HL-60/S4 treated with phorbol 12-myristate 13-acetate at 8.2 ng/mL for 4 days and 3 days (cell line): ENCODE results near the gene STYX.

Source experiments
- in situ Hi-C: fragments of 300-500 bp; cut with MboI; formaldehyde crosslinking; loops from 2 replicates; pipeline ENCODE4 v1.15.0; 2022; ENCODE audit warnings: low sequenced_read_pairs

Gene STYX

GRCh38 chr14:52729925-52730708 is at the start of gene STYX:
TSS of gene STYX (plus strand) at chr14:52730166. CDS start at chr14:52730475, 309 bp downstream.
- in situ Hi-C loops: no loop called here

DNA sequence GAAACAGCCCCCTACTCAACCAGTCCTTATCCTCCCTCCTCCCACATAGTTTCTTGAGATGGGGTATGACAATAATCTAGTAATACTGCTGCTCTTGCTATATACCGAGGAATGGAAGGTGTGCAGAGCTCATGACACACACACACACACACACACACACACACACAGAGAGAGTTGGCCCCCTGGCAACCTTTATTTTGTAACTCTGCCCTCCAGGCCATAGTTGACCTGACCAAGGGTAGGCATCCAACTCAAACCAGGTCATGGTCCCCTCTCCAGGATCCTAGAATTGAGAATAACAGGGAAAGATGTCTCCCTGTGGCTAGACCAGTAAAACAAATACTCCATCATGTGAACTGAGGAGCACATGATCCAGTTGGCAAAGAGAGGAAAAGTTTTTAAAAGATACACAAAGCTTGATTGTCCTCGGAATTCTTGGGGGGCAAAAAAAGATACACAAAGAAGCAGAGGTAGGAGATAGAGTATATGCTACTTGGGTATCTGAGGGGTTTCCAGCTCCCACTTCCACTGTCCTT is 45.9 kb upstream of the STYX start:
- in situ Hi-C loops: no loop called here

- in situ Hi-C loops: no loop called here
Observed at GRCh38 chr14:52686176-52686575, 43.8 kb upstream of the STYX start.

DNA sequence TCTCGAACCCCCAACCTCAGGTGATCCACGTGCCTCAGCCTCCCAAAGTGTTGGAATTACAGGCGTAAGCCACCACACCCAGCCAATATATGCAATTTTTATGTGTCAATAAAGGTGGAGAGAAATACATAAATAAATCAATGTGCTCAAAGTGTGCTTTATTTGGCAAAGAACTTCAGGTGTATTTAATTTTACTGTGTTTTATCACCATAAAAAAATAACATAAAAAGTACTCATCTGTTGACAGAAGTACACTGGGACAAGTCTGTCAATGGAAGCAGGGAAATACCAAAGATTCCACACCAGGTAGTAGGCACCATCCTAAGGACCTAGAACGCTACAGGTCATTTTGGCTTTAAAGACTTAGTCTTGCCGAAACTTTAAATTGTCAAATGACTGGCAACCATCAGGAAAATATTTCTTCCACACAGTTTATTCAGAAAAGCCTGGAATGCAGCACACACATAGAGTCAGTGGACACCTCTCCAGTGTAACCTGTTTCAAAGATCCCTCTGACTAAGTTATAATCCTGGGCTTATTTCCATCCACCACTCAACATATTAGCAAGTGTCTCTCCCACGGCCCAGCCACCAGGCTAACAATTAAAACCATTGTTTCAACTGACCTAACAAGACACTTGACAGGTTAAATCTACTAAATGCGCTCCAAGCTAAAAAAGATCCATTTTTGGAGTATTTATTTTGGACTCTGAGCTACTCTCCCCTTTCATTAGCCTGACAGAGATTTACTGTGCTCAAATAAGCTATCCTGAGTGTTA is 38.8 kb upstream of the STYX start:
- in situ Hi-C loops: no loop called here

DNA sequence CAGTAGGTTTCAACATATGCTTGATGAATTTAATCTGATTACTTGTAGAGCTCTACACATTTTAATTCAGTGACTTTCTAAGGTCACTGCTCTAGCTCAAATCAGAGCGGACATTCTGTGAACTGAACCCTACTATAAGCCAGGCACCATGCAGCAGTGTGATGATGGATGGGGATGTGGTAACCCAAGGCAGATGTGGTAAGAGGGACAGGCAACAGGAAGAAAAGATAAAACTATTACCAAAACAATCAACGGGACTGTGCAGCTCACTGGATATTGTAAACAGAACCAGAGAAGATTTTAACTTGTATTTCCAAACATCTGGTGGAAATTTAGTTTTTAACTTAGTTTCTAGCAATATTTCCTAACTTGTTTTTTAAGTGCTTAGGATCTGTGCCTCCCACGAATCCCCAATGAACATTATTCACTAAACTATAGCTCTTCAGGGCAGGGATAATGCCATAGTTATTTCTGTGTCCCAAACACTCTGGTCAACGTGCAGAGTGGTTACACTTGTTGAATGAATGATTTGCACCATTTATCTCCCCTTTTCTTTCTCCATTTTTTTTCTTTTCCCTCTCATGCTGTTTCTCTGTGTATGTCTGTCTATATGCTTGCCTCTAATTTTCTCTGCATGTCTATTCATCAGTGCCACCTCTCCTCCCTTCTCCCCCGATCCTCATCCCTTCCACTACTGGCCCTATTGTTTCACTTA is 37.6 kb upstream of the STYX start:
- in situ Hi-C loops: no loop called here

DNA sequence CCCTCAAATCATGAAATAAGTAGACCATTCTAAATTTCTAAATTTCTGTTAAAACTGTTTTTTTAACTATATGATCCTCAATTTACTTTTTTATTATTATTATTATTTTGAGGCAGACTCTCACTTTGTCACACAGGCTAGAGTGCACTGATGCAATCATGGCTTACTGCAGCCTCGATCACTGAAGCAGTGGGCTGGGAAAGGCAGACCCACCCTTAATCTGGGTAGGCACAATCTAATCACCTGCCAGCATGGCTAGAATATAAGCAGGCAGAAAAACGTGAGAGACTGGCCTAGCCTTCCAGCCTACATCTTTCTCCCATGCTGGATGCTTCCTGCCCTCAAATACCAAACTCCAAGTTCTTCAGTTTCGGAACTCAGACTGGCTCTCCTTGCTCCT is 36.9 kb upstream of the STYX start:
- in situ Hi-C loops: no loop called here

DNA sequence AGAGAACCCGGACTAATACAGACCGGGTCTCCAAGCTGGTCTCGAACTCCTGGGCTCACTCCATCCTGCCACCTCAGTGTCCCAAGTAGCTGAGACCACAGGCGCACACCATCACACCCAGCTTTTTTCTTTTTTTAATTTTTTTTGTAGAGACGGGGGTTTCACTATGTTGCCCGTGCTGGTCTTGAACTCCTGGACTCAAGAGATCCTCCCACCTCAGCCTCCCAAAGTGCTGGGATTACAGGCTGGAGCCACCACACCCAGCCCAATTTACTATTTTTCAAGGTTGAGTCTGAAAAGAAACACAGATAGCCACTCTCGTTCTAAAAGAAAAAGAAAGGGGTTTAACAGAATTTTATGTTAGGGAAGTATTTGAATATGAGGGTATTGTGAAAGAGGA is 36.4 kb upstream of the STYX start:
- in situ Hi-C loops: no loop called here

DNA sequence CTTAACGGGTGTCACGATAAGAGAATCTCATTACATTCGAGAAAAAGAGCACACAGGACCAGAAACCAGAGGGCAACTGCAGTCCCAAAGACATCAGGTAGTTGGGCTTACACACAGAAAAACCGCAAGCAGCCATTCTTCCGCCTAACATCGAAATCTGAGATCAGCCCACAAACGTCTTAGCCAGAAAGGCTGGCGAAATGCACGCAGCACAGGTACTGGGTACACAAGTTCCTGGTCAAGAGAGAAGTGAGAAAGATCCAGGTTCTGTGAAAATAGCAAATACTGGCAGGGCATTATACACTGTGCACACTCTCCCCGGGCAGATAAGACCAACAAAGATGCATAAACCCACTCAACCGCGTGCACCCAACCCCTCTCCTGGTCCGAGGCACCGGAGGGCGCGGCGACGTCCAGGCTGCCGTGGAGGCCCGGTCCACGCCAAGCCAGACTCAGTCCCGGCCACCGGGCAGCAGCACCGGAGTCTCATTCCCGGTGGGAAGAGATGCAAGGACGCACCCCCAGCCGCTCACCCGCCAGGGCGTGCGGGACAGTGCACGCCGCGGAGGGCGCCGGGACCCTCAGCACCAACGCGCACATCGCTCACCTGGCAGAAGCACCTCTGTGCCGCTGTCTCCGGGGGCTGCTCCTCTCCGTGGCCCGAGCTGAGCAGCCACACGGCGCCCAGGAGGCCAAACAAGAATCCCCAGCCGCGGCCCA is 35.0 kb upstream of the STYX start:
- in situ Hi-C loops: no loop called here

DNA sequence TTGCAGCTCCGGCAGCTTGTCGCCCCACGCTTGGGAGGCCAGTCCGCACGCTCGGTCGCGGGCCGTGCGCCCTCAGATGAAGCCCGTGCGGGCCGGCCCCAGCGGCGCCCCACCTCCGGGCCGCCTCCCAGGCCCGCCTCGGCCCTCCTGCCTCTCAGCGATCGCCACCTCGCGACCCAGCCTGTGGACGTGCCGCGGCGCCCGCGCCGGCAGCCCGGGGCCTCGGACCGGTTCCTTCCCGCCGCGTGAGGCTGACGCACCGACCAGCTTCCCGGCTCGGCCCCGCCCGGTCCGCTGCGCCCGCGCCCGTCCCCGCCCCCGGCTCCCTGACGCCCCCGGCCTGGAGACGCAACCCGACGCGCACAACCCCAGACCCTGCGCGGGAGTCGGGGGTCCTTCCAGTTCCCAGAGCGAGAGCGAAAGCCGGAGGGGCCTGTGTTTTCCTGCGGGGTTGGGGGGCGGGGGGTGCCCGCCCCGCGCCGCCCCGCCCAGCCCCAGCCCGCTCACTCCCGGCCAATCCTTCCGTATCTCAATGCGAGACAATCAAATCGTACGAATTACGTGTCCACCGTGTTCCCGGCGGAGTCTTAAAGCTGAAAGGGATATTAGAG is 34.4 kb upstream of the STYX start, which contains the start of gene ERO1A:
Gene ERO1A (minus strand): TSS at position 78 of the 611 bp plus-strand sequence. CDS start 77 bp downstream, at position 1.
- in situ Hi-C loops: no loop called here

DNA sequence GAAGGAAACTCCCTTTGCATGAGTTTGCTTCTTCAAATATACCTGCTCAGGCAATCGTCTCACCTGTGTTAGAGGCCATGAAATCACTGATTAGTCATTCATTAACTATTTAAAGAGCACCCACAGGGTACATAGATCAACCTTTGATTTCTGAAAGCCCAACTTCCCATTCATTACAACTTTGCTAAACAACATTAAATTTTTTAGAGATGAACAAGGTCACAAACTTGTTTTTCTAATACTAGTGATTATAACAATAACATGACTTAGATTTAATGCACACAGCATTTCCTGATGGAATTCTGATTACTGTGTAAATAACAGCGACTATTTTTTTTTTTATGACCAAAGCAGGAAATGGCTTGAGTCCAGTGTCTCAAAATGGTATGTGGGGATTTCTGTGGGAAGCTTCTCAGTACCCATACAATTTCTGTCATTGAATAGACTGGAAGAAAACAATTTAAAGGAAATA is 29.2 kb upstream of the STYX start:
- in situ Hi-C loops: no loop called here

- in situ Hi-C loops: no loop called here
Observed at GRCh38 chr14:52701223-52701622, 28.7 kb upstream of the STYX start.

GRCh38 chr14:52703225-52703624 is 26.7 kb upstream of the STYX start:
- in situ Hi-C loops: no loop called here

DNA sequence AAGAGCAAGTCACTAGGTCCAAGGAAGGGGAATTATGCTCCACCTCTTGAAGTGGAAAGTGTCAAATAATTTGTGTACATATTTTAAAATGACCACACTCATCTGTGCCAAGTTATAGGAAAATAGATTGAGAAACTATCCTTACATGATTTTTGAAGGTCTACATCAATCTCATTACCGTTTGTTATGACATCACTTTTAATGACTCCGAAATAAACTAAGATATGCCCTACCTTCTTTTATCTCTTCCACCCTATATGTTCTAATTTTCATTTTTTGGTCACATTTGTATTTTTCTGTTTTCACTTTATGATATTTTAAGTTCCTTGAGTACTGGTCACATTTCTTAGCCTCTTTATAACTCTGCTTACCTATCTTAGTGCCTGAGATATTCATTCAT is 26.3 kb upstream of the STYX start:
- in situ Hi-C loops: no loop called here

- in situ Hi-C loops: no loop called here
Observed at GRCh38 chr14:52706286-52706685, 23.7 kb upstream of the STYX start.

- in situ Hi-C loops: no loop called here
Observed at GRCh38 chr14:52706724-52707706, 23.0 kb upstream of the STYX start, which contains the start of gene PSMC6. TSS of gene PSMC6 (plus strand) at chr14:52707200. CDS start at chr14:52707220, 20 bp downstream.

- in situ Hi-C loops: no loop called here
Observed at GRCh38 chr14:52711666-52712065, 18.3 kb upstream of the STYX start.

GRCh38 chr14:52716155-52716554 is 13.8 kb upstream of the STYX start:
- in situ Hi-C loops: no loop called here

- in situ Hi-C loops: no loop called here
Observed at GRCh38 chr14:52723514-52724359, 6.2 kb upstream of the STYX start.
